ENCODE data around the gene LTB4R2.

DNA sequence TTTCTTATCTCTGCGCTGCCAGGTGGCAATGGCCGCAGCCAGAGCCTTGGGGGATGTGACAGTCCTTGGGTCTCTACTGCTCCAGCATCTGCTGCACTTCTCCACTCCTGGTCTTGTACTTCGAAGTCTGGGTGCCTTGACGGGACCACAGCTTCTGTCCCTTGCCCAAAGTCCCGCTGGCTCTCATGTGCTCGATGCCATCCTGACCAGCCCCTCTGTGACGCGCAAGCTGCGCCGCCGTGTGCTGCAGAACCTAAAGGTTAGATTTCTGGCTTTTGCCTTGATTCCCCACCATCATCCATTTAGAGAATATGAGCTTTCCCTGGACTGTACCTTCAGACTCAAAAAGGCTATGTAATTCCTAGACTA, 5.9 kb upstream of the LTB4R2 start:
- TF ChIP-seq, protein P1, sequence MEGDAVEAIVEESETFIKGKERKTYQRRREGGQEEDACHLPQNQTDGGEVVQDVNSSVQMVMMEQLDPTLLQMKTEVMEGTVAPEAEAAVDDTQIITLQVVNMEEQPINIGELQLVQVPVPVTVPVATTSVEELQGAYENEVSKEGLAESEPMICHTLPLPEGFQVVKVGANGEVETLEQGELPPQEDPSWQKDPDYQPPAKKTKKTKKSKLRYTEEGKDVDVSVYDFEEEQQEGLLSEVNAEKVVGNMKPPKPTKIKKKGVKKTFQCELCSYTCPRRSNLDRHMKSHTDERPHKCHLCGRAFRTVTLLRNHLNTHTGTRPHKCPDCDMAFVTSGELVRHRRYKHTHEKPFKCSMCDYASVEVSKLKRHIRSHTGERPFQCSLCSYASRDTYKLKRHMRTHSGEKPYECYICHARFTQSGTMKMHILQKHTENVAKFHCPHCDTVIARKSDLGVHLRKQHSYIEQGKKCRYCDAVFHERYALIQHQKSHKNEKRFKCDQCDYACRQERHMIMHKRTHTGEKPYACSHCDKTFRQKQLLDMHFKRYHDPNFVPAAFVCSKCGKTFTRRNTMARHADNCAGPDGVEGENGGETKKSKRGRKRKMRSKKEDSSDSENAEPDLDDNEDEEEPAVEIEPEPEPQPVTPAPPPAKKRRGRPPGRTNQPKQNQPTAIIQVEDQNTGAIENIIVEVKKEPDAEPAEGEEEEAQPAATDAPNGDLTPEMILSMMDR (IDR thresholded peaks at IDR 0.05) = no peak
- TF ChIP-seq POLR2A (IDR thresholded peaks at IDR 0.05) = no peak

Measured in right lobe of liver (tissue), 4 donors.